ENCODE results near the gene EXOSC9. TPM values are rescaled to one million over a fixed set of nuclear protein-coding genes. Genes with fewer than 3 reads are reported as not detected.

Gene EXOSC9
- total RNA-seq, 1 donor from 2014 or later: 43.9 TPM

- peak; percentile 80 for DNase-seq (ENCODE audit: low read depth, low spot score)
Measured at GRCh38 chr4:121823505-121824170, 22.5 kb downstream of the EXOSC9 start, which contains the start of gene CCNA2. TSS of gene CCNA2 (minus strand) at chr4:121823883. CDS start at chr4:121823628, 255 bp downstream.

GRCh38 chr4:121824171-121824527, 23.0 kb downstream of the EXOSC9 start:
- DNase-seq (ENCODE audit: low read depth, low spot score): no peak

- no peak for DNase-seq (ENCODE audit: low read depth, low spot score)
Measured at GRCh38 chr4:121824950-121825349, 23.8 kb downstream of the EXOSC9 start.

- no peak for DNase-seq (ENCODE audit: low read depth, low spot score)
Measured at GRCh38 chr4:121827853-121828252, 26.7 kb downstream of the EXOSC9 start.

- DNase-seq (ENCODE audit: low read depth, low spot score): no peak
Measured at GRCh38 chr4:121829511-121829910, 28.4 kb downstream of the EXOSC9 start.

- DNase-seq (ENCODE audit: low read depth, low spot score): no peak
Measured at GRCh38 chr4:121838136-121838535, 37.0 kb downstream of the EXOSC9 start.

GRCh38 chr4:121842862-121843261, 41.7 kb downstream of the EXOSC9 start:
- DNase-seq (ENCODE audit: low read depth, low spot score): no peak

GRCh38 chr4:121846662-121847061, 45.5 kb downstream of the EXOSC9 start:
- DNase-seq (ENCODE audit: low read depth, low spot score): no peak

GRCh38 chr4:121851354-121851753, 50.2 kb downstream of the EXOSC9 start:
- no peak for DNase-seq (ENCODE audit: low read depth, low spot score)

- DNase-seq (ENCODE audit: low read depth, low spot score): peak; percentile 24
Measured at GRCh38 chr4:121860121-121860520, 59.0 kb downstream of the EXOSC9 start.

GRCh38 chr4:121861426-121861825, 60.3 kb downstream of the EXOSC9 start:
- no peak for DNase-seq (ENCODE audit: low read depth, low spot score)

- no peak for DNase-seq (ENCODE audit: low read depth, low spot score)
Measured at GRCh38 chr4:121863799-121864198, 62.7 kb downstream of the EXOSC9 start.

Other genes with a start within 250 kb of the EXOSC9 start
- gene ANXA5, start 104.3 kb upstream of the EXOSC9 start, total RNA-seq: 414 and 465 TPM in 2 replicates
- gene SMIM43, start 36.2 kb upstream of the EXOSC9 start, total RNA-seq: 0.04 and 0.26 TPM in 2 replicates
- gene CCNA2, start 22.6 kb downstream of the EXOSC9 start, total RNA-seq: 56.1 and 110 TPM in 2 replicates
- gene BBS7, start 69.2 kb downstream of the EXOSC9 start, total RNA-seq: 19.2 and 20.4 TPM in 2 replicates
- 0.07 and 0.20 TPM in 2 replicates for gene TRPC3, start 150.7 kb downstream of the EXOSC9 start, total RNA-seq

All from pulmonary artery endothelial cell (primary cell).